ENCODE results near the gene FXYD5. TPM values are rescaled to one million over a fixed set of nuclear protein-coding genes. Genes with fewer than 3 reads are reported as not detected.

FXYD5 gene
- polyA plus RNA-seq, 2 of the 4 experiments (the other 2 are of a cell fraction), result 70.8 to 113 TPM

DNA sequence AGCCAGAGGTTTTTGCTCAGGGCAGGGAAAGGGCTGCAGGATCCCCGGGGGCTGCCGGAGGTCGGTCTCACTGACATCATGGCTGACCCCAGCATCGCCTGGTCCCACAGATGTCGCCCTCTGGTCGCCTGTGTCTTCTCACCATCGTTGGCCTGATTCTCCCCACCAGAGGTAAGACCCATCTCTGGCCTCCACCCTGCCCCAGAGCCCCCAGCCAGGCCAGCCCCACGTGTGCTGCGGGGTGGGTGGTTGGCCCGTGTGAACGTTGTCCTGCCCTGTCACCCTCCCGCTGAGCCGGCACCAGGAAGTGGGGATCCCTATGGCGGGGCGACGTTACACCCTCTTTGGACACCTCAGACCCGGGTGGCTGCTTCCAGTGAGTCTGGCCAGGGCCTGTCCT is 906 bp downstream of the FXYD5 start (continued):
- TF ChIP-seq E2F6 (IDR thresholded peaks at IDR 0.05; ENCODE audit: borderline replicate concordance, low read depth), result no peak

GRCh38 chr19:35155981-35156672 is 1.6 kb downstream of the FXYD5 start:
- no peak for DNase-seq (ENCODE audit: low read depth in 1 of 2, low spot score in 1 of 2)
- ChIA-PET CTCF (interaction anchor here (6.8 to 13.8 kb wide), 2 partner anchors 11 to 20 kb away, joined by 51 to 163 read pairs; partner anchors contain the start of genes FXYD1, FXYD7 and LGI4), POLR2A (no interaction called here)
- TF ChIP-seq ZNF302 (CRISPR knock-in tag; IDR thresholded peaks at IDR 0.05) (0 out of 2 replicates have a peak, but pooled peaks have one; percentile 30), ZFP36 (IDR thresholded peaks at IDR 0.05; ENCODE audit: borderline replicate concordance, partially characterized antibody) (peak; percentile 60), TFCP2L1 (CRISPR knock-in tag; IDR thresholded peaks at IDR 0.05) (no peak), RFX5 (IDR thresholded peaks at IDR 0.05) (no peak), NFE2L2 (conservative IDR thresholded peaks at IDR 0.05; ENCODE audit: low read length) (no peak)
- Histone ChIP-seq H3K4me3 (no peak overlapping the region), H3K4me1 (peaks cover 9% of the 10 kb centered on the region; the same call in 1 of the 3 replicates), H3K27ac (no peak overlapping the region), H3K9me3 (no peaks in the 10 kb centered on the region), H3K4me2 (peak overlapping the region; percentile 88; the same call in 1 of the 3 replicates)
- ATAC-seq, result no peak
- FAIRE-seq, result no peak
- WGBS (ENCODE audit: missing lambda C conversion rate), result 94% methylated on average over 6 of the region's 6 CpGs

DNA sequence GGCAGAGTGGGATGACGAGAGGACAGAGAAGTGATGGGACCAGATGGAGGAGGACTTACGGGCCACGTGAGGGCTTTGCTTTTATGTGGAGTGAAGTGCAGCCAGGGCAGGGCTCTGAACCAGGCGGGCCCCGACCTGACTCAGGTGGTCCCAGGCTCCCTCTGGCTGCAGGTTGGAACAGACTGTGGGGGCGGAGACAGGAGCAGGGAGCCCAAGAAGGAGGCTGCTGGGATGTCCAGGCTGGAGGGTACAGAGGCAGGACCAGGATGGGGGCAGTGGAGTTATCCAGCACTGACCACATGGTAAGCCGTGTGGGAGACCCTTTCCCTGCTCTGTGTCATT is 2.1 kb downstream of the FXYD5 start:
- CTCF ChIA-PET, result interaction anchor here (6.8 to 13.8 kb wide), 2 partner anchors 11 to 20 kb away, joined by 51 to 163 read pairs; partner anchors contain the start of genes FXYD1, FXYD7 and LGI4
- Histone ChIP-seq H3K9me3 (0 out of 3 replicates have a peak, but pooled peaks cover 4% of the 10 kb centered on the region), H3K4me2 (no peak overlapping the region), H3K27ac (no peak overlapping the region), H3K4me3 (no peak overlapping the region), H3K4me1 (peaks cover 9% of the 10 kb centered on the region; the same call in 1 of the 3 replicates)
- POLR2A ChIA-PET, result no interaction called here
- FAIRE-seq, result no peak
- WGBS (ENCODE audit: missing lambda C conversion rate), result 93% methylated on average over 7 of the region's 7 CpGs
- ATAC-seq, result no peak
- no peak for DNase-seq (ENCODE audit: low read depth in 1 of 2, low spot score in 1 of 2)
- TF ChIP-seq GATA3 (IDR thresholded peaks at IDR 0.05; ENCODE audit: borderline replicate concordance) (no peak), ESRRA (IDR thresholded peaks at IDR 0.05; ENCODE audit: borderline replicate concordance, low read length) (no peak), RAD21 (conservative IDR thresholded peaks at IDR 0.05 in 1 of 2, IDR thresholded peaks at IDR 0.05 in 1 of 2) (no peak), ZNF302 (CRISPR knock-in tag; IDR thresholded peaks at IDR 0.05) (no peak), EP300 (IDR thresholded peaks at IDR 0.05) (no peak), RNF2 (IDR thresholded peaks at IDR 0.05; ENCODE audit: borderline replicate concordance, low read depth) (no peak), BHLHE40 (IDR thresholded peaks at IDR 0.05; ENCODE audit: low read depth, low read length) (no peak)

DNA sequence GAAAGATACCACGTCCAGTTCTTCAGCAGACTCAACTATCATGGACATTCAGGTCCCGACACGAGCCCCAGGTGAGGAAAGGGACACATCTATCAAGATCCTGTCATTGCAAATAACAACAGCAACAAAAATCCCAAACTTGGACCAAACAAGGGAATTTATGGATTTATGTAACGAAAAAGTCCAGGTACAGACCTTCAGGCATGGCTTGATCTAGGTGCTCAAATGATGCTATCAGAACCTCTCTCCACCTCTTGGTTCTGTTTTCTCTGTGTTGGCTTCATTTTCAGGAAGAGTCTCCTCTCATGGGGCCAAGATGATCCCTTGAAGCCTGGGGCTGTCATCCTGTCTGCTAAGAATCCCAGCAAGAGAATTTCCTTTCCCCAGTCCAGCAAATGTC is 2.9 kb downstream of the FXYD5 start:
- 93% methylated on average over 4 of the region's 4 CpGs for WGBS (ENCODE audit: missing lambda C conversion rate)
- TF ChIP-seq RFX5 (IDR thresholded peaks at IDR 0.05), result no peak
- TF ChIP-seq JUN (IDR thresholded peaks at IDR 0.05), result no peak
- TF ChIP-seq HES2 (IDR thresholded peaks at IDR 0.05), result no peak
- no peak for TF ChIP-seq EP300 (IDR thresholded peaks at IDR 0.05)
- TF ChIP-seq NPAS2 (CRISPR knock-in tag; IDR thresholded peaks at IDR 0.05; ENCODE audit: borderline replicate concordance), result no peak
- no peak for TF ChIP-seq HDAC2 (IDR thresholded peaks at IDR 0.05)
- TF ChIP-seq USF2 (IDR thresholded peaks at IDR 0.05), result no peak
- TF ChIP-seq CBX2 (IDR thresholded peaks at IDR 0.05; ENCODE audit: borderline replicate concordance, low read depth), result no peak
- TF ChIP-seq POLR2A (IDR thresholded peaks at IDR 0.05; ENCODE audit: low read length), result no peak
- TF ChIP-seq FOXS1 (CRISPR knock-in tag; IDR thresholded peaks at IDR 0.05), result no peak
- no peak for TF ChIP-seq POLR2AphosphoS2 (conservative IDR thresholded peaks at IDR 0.05; ENCODE audit: low read length)
- no peak for TF ChIP-seq EHF (CRISPR knock-in tag; IDR thresholded peaks at IDR 0.05)
- TF ChIP-seq CBX8 (IDR thresholded peaks at IDR 0.05), result no peak
- TF ChIP-seq ZFP36 (IDR thresholded peaks at IDR 0.05; ENCODE audit: borderline replicate concordance, partially characterized antibody), result no peak
- TF ChIP-seq, protein P1, sequence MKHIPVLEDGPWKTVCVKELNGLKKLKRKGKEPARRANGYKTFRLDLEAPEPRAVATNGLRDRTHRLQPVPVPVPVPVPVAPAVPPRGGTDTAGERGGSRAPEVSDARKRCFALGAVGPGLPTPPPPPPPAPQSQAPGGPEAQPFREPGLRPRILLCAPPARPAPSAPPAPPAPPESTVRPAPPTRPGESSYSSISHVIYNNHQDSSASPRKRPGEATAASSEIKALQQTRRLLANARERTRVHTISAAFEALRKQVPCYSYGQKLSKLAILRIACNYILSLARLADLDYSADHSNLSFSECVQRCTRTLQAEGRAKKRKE (CRISPR knock-in tag; IDR thresholded peaks at IDR 0.05; ENCODE audit: low read depth), result no peak
- no peak for TF ChIP-seq NFE2L2 (conservative IDR thresholded peaks at IDR 0.05; ENCODE audit: low read length)
- no peak for TF ChIP-seq RCOR1 (IDR thresholded peaks at IDR 0.05; ENCODE audit: low read depth, low read length)
- no peak for TF ChIP-seq ZC3H11A (IDR thresholded peaks at IDR 0.05)

More for the DNA sequence above, 2.9 kb downstream of the FXYD5 start:
- Histone ChIP-seq H3K4me1 (peaks cover 9% of the 10 kb centered on the region; the same call in 1 of the 3 replicates), H3K9me3 (peaks cover 7% of the 10 kb centered on the region; the same call in 2 of the 3 replicates), H3K4me3 (no peak overlapping the region), H3K27ac (no peak overlapping the region), H3K4me2 (no peak overlapping the region)
- FAIRE-seq (peak; percentile 72), ATAC-seq (no peak), DNase-seq (ENCODE audit: low read depth in 1 of 2, low spot score in 1 of 2) (no peak)
- ChIA-PET POLR2A (no interaction called here), CTCF (interaction anchor here (1.8 to 13.8 kb wide), 2 partner anchors 12 to 91 kb away, joined by 4 to 163 read pairs; partner anchors contain the start of gene FXYD7)
